DMS 273 (cell line): Measurements from ENCODE around the gene RYK.
A peak's percentile ranks its signal among the peaks of the same experiment; 100 is the strongest.

Source experiments
- DNase-seq: peaks from one replicate; lab custom pipeline; 2025; ENCODE audit not compliant: unreplicated experiment; lab: John Stamatoyannopoulos, UW

RYK gene

GRCh38 chr3:134155446-134155845, 95.2 kb downstream of the RYK start:
- DNase-seq: peak; percentile 56

GRCh38 chr3:134153761-134154160, 96.9 kb downstream of the RYK start:
- DNase-seq: no peak

GRCh38 chr3:134150476-134150875, 100.2 kb downstream of the RYK start:
- DNase-seq: no peak

GRCh38 chr3:134149286-134149685, 101.4 kb downstream of the RYK start:
- no peak for DNase-seq

GRCh38 chr3:134148534-134148933, 102.1 kb downstream of the RYK start:
- no peak for DNase-seq

GRCh38 chr3:134147411-134147810, 103.2 kb downstream of the RYK start:
- DNase-seq: no peak

- DNase-seq: no peak
Observed at GRCh38 chr3:134146666-134147065, 104.0 kb downstream of the RYK start.

GRCh38 chr3:134145183-134145582, 105.5 kb downstream of the RYK start:
- DNase-seq: no peak

GRCh38 chr3:134144694-134145093, 106.0 kb downstream of the RYK start:
- DNase-seq: no peak

GRCh38 chr3:134143828-134144401, 106.7 kb downstream of the RYK start:
- peak; percentile 36 for DNase-seq

GRCh38 chr3:134136604-134137003, 114.1 kb downstream of the RYK start:
- DNase-seq: no peak

- DNase-seq: no peak
Observed at GRCh38 chr3:134134698-134135415, 115.8 kb downstream of the RYK start.

GRCh38 chr3:134134240-134134639, 116.4 kb downstream of the RYK start:
- no peak for DNase-seq

- no peak for DNase-seq
Observed at GRCh38 chr3:134132961-134133360, 117.7 kb downstream of the RYK start.

GRCh38 chr3:134126153-134126552, 124.5 kb downstream of the RYK start:
- DNase-seq: no peak

GRCh38 chr3:134114726-134115125, 135.9 kb downstream of the RYK start:
- no peak for DNase-seq

- no peak for DNase-seq
Observed at GRCh38 chr3:134111616-134112015, 139.0 kb downstream of the RYK start.

GRCh38 chr3:134110963-134111362, 139.7 kb downstream of the RYK start:
- no peak for DNase-seq
